Endothelial cell of umbilical vein (primary cell): ENCODE measurements around the gene KRTAP19-8. TPM values are rescaled to one million over a fixed set of nuclear protein-coding genes. Genes with fewer than 3 reads are reported as not detected.

Experiments
- BruUV-seq: library from RNA; stranded (reverse); fragments of 400-500 nt; replicated peaks from 2 replicates; lab custom pipeline; 2021; lab: Mats Ljungman, UMichigan
- CTCF ChIA-PET: fragments of 300-600, 350-600 bp; sonication (Branson Sonifier 250); formaldehyde crosslinking; loops from one replicate; lab custom pipeline; 2021; ENCODE audit warnings: antibody characterized with exemption, inconsistent platforms; lab: Charles Lee
- POLR2A ChIA-PET: fragments of 300-600, 350-600 bp; sonication (Branson Sonifier 250); formaldehyde crosslinking; loops from one replicate; lab custom pipeline; 2021; ENCODE audit warnings: antibody characterized with exemption, inconsistent platforms; lab: Charles Lee
- DNase-seq: peaks from one replicate; pipeline ENCODE4 v3.0.0-alpha.2; 2011; ENCODE audit warnings: low read depth, low spot score
- FAIRE-seq: peaks from 2 replicates; lab custom pipeline; 2011; peaks lifted over from hg19 to GRCh38; lab: Jason Lieb, UNC
- H2AFZ ChIP-seq: 2 replicates; pipeline ENCODE4 v1.6.0; 2012; ENCODE audit warnings: low read depth, low read length, control low read depth, inconsistent platforms
- H3K27ac ChIP-seq: 2 replicates; pipeline ENCODE4 v1.5.1; 2011; ENCODE audit warnings: low read depth, mild to moderate bottlenecking, control low read depth, low read length, moderate library complexity; ENCODE audit not compliant: insufficient read depth
- H3K27me3 ChIP-seq, 2 experiments: 2 replicates each; pipeline versions ENCODE4 v1.6.0 to v1.6.1; 2011; ENCODE audit warnings: low read length in 2 of 2, mixed read lengths in 1 of 2; ENCODE audit not compliant: control insufficient read depth in 2 of 2, insufficient read depth in 2 of 2
- H3K36me3 ChIP-seq, 2 experiments: 2 replicates in 1 of 2; 3 replicates in 1 of 2; pipeline ENCODE4 v1.5.1; 2011; ENCODE audit warnings: low read length in 2 of 2, mild to moderate bottlenecking in 1 of 2, moderate library complexity in 1 of 2; ENCODE audit not compliant: control insufficient read depth in 2 of 2, insufficient read depth in 2 of 2; ENCODE audit errors: extremely low read depth in 1 of 2
- H3K4me1 ChIP-seq: 3 replicates; pipeline ENCODE4 v1.5.1; 2011; ENCODE audit warnings: mild to moderate bottlenecking, low read length; ENCODE audit not compliant: control insufficient read depth, insufficient read depth; ENCODE audit errors: extremely low read depth
- H3K4me2 ChIP-seq: 2 replicates; pipeline ENCODE4 v1.6.1; 2011; ENCODE audit warnings: low read length, control low read depth, mixed read lengths; ENCODE audit not compliant: insufficient read depth
- H3K4me3 ChIP-seq, 3 experiments: fragments of 200-600 bp in 1 of 3; sonication (generic), shearing (Covaris generic) in 1 of 3; replicated peaks in 1 of 3; 2 replicates each; pipeline ENCODE4 v1.5.1; 2011 to 2016; ENCODE audit warnings: control low read depth in 3 of 3, low read length in 3 of 3, mild to moderate bottlenecking in 2 of 3, inconsistent platforms in 1 of 3, low read depth in 1 of 3, moderate library complexity in 1 of 3; ENCODE audit not compliant: insufficient read depth in 1 of 3
- H3K79me2 ChIP-seq: 2 replicates; pipeline ENCODE4 v1.6.0; 2012; ENCODE audit warnings: low read length, inconsistent platforms; ENCODE audit not compliant: control insufficient read depth, insufficient read depth
- H3K9ac ChIP-seq: replicated peaks from 2 replicates; pipeline ENCODE3; 2011; ENCODE audit warnings: low read length, control low read depth; ENCODE audit not compliant: insufficient read depth; ENCODE audit errors: extremely low read depth
- H3K9me1 ChIP-seq: replicated peaks from 3 replicates; pipeline ENCODE4 v1.6.0; 2011; ENCODE audit warnings: mild to moderate bottlenecking, low read length; ENCODE audit not compliant: control insufficient read depth, insufficient read depth; ENCODE audit errors: extremely low read depth
- H3K9me3 ChIP-seq: replicated peaks from 2 replicates; pipeline ENCODE4 v1.5.1; 2012; ENCODE audit warnings: low read length, inconsistent platforms; ENCODE audit not compliant: control insufficient read depth, insufficient read depth
- H4K20me1 ChIP-seq: replicated peaks from 2 replicates; pipeline ENCODE3; 2011; ENCODE audit warnings: mild to moderate bottlenecking, low read length; ENCODE audit not compliant: control insufficient read depth, insufficient read depth; ENCODE audit errors: extremely low read depth
- CTCF ChIP-seq, 2 donors: IDR thresholded peaks; 1 replicate in 1 of 2; 2 replicates in 1 of 2; pipeline ENCODE4 v1.5.1; 2011; ENCODE audit warnings: low read length in 2 of 2, mild to moderate bottlenecking in 2 of 2, moderate library complexity in 2 of 2, control low read depth in 1 of 2, inconsistent platforms in 1 of 2, low read depth in 1 of 2; ENCODE audit not compliant: insufficient read depth in 1 of 2; ENCODE audit errors: extremely low read depth in 1 of 2
- EZH2 ChIP-seq: IDR thresholded peaks from 2 replicates; pipeline ENCODE4 v1.6.1; 2012; ENCODE audit warnings: borderline replicate concordance, low read depth, mild to moderate bottlenecking, moderate library complexity, low read length, inconsistent platforms; ENCODE audit not compliant: severe bottlenecking
- FOS ChIP-seq: IDR thresholded peaks from 2 replicates; pipeline ENCODE4 v1.6.1; 2011; ENCODE audit warnings: mild to moderate bottlenecking, low read length, moderate library complexity, borderline replicate concordance; ENCODE audit not compliant: insufficient read depth
- GATA2 ChIP-seq: IDR thresholded peaks from 2 replicates; pipeline ENCODE4 v1.7.0; 2011; ENCODE audit warnings: low read depth, mild to moderate bottlenecking, moderate library complexity, mixed read lengths, low read length; ENCODE audit not compliant: insufficient read length, insufficient read depth
- JUN ChIP-seq: IDR thresholded peaks from 2 replicates; pipeline ENCODE4 v1.6.1; 2011; ENCODE audit warnings: borderline replicate concordance, low read depth; ENCODE audit not compliant: insufficient read length, insufficient read depth
- MAX ChIP-seq: IDR thresholded peaks from 2 replicates; pipeline ENCODE4 v1.6.1; 2011; ENCODE audit not compliant: insufficient read depth, insufficient read length
- MYC ChIP-seq: IDR thresholded peaks from one replicate; pipeline ENCODE4 v1.6.1; 2011; ENCODE audit warnings: mild to moderate bottlenecking, low read depth, low read length
- POLR2A ChIP-seq: IDR thresholded peaks from 2 replicates; pipeline ENCODE4 v1.6.1; 2012; ENCODE audit warnings: low read depth, mild to moderate bottlenecking, control low read depth, low read length
- POLR2AphosphoS5 ChIP-seq: IDR thresholded peaks from 2 replicates; pipeline ENCODE4 v1.6.1; 2012; ENCODE audit warnings: low read depth, mild to moderate bottlenecking, control low read depth, low read length, moderate library complexity; ENCODE audit not compliant: insufficient read depth
- dilution Hi-C: fragments of 300-500 bp; cut with MboI; formaldehyde crosslinking; loops from one replicate; pipeline ENCODE4 v1.15.0; 2019; ENCODE audit warnings: low sequenced_read_pairs; ENCODE audit not compliant: extremely low pct_ligation_motif_present
- intact Hi-C: fragments of 100-400 bp; cut with micrococcal nuclease; formaldehyde crosslinking; loops from one replicate; pipeline ENCODE4 v1.10.0; 2022
- polyA plus RNA-seq, 4 experiments: library from polyadenylated mRNA; depleted of rRNA in 3 of 4; stranded (reverse) in 3 of 4; unstranded in 1 of 4; fragments of >200 nt; gene quantifications; 2 replicates each; pipeline versions ENCODE4 v1.2.1 to v1.2.3, GENCODE V29; 2011 to 2012; ENCODE audit warnings: missing spikeins in 1 of 4
- total RNA-seq: library from RNA; stranded (reverse); gene quantifications from 2 replicates; pipeline ENCODE4 v1.2.3, GENCODE V29; 2021

KRTAP19-8 gene
- total and polyA plus RNA-seq, 2 donors (not counting 3 experiments of a cell fraction or from before 2014, with no cell fraction given) = not detected

- DNase-seq (no peak), FAIRE-seq (no peak)
- Histone ChIP-seq H2AFZ (no peak overlapping the region), H3K9me3 (no peaks in the 10 kb centered on the region), H3K79me2 (no peaks in the 10 kb centered on the region), H3K9me1 (no peaks in the 10 kb centered on the region), H3K27me3 (no peaks in the 10 kb centered on the region), H3K4me1 (no peaks in the 10 kb centered on the region), H3K9ac (no peak overlapping the region), H4K20me1 (no peaks in the 10 kb centered on the region), H3K27ac (no peak overlapping the region), H3K36me3 (no peaks in the 10 kb centered on the region), H3K4me2 (no peak overlapping the region), H3K4me3 (no peak overlapping the region)
- dilution Hi-C loops (no loop called here), intact Hi-C loops (no loop called here)
- ChIA-PET POLR2A (no interaction called here), CTCF (no interaction called here)
- TF ChIP-seq POLR2AphosphoS5 = no peak
- no peak for TF ChIP-seq CTCF (IDR thresholded peaks at IDR 0.05; ENCODE audit: extremely low read depth in 1 of 2, insufficient read depth in 1 of 2, low read depth in 1 of 2, low read length in 2 of 2)
- no peak for TF ChIP-seq GATA2
- no peak for TF ChIP-seq FOS
- no peak for TF ChIP-seq MYC
- no peak for TF ChIP-seq EZH2
- TF ChIP-seq MAX = no peak
- TF ChIP-seq JUN = no peak
- TF ChIP-seq POLR2A = no peak
- BruUV-seq = no TSS peak
Measured at GRCh38 chr21:31075848-31076247, 37.6 kb upstream of the KRTAP19-8 start.
